BLaER1 (cell line): ENCODE data around the gene CLSTN1.

ENCODE experiments used
- H3K27ac ChIP-seq: shearing (Covaris generic); formaldehyde crosslinking; 2 replicates; pipeline ENCODE4 v1.8.1; 2022
- H3K27me3 ChIP-seq: shearing (Covaris generic); formaldehyde crosslinking; 2 replicates; pipeline ENCODE4 v1.8.1; 2022
- H3K36me3 ChIP-seq: shearing (Covaris generic); formaldehyde crosslinking; 2 replicates; pipeline ENCODE4 v1.8.1; 2022
- H3K4me1 ChIP-seq: shearing (Covaris generic); formaldehyde crosslinking; 2 replicates; pipeline ENCODE4 v1.8.1; 2022
- H3K4me2 ChIP-seq: shearing (Covaris generic); formaldehyde crosslinking; 2 replicates; pipeline ENCODE4 v1.8.1; 2022
- H3K4me3 ChIP-seq: shearing (Covaris generic); formaldehyde crosslinking; 2 replicates; pipeline ENCODE4 v1.8.1; 2022
- H3K9ac ChIP-seq: shearing (Covaris generic); formaldehyde crosslinking; 2 replicates; pipeline ENCODE4 v1.8.1; 2022
- H3K9me3 ChIP-seq: shearing (Covaris generic); formaldehyde crosslinking; 2 replicates; pipeline ENCODE4 v1.8.1; 2022
- H4K20me1 ChIP-seq: shearing (Covaris generic); formaldehyde crosslinking; 2 replicates; pipeline ENCODE4 v1.8.1; 2022
- Cebpa-rat ChIP-seq: shearing (Covaris generic); IDR thresholded peaks from 2 replicates; pipeline ENCODE4 v1.8.1; 2022

The CLSTN1 gene

GRCh38 chr1:9835404-9835757, 11.6 kb upstream of the CLSTN1 start:
- Histone ChIP-seq H3K27me3 (no peaks in the 10 kb centered on the region), H3K9ac (no peak overlapping the region), H3K36me3 (no peaks in the 10 kb centered on the region), H3K9me3 (no peaks in the 10 kb centered on the region), H3K4me3 (no peak overlapping the region), H3K27ac (peak overlapping the region; percentile 51), H3K4me1 (peaks cover 35% of the 10 kb centered on the region), H3K4me2 (peak overlapping the region; percentile 77), H4K20me1 (no peaks in the 10 kb centered on the region)
- no peak for TF ChIP-seq Cebpa-rat

GRCh38 chr1:9833632-9834031, 9.9 kb upstream of the CLSTN1 start:
- no peak for TF ChIP-seq Cebpa-rat
- Histone ChIP-seq H4K20me1 (no peaks in the 10 kb centered on the region), H3K4me2 (no peak overlapping the region), H3K27ac (no peak overlapping the region), H3K36me3 (no peaks in the 10 kb centered on the region), H3K4me1 (peaks cover 35% of the 10 kb centered on the region), H3K27me3 (no peaks in the 10 kb centered on the region), H3K9me3 (no peaks in the 10 kb centered on the region), H3K9ac (no peak overlapping the region), H3K4me3 (no peak overlapping the region)

- H3K27ac ChIP-seq, result no peak overlapping the region
- no peak overlapping the region for H3K9ac ChIP-seq
- H4K20me1 ChIP-seq, result peaks cover 5% of the 10 kb centered on the region
- H3K4me1 ChIP-seq, result peaks cover 17% of the 10 kb centered on the region
- no peak overlapping the region for H3K4me2 ChIP-seq
- no peaks in the 10 kb centered on the region for H3K27me3 ChIP-seq
- no peaks in the 10 kb centered on the region for H3K36me3 ChIP-seq
- no peak overlapping the region for H3K4me3 ChIP-seq
- H3K9me3 ChIP-seq, result no peaks in the 10 kb centered on the region
- no peak for TF ChIP-seq Cebpa-rat
Measured at GRCh38 chr1:9827558-9828185, 3.9 kb upstream of the CLSTN1 start.

- Histone ChIP-seq H3K4me2 (no peak overlapping the region), H4K20me1 (peaks cover 16% of the 10 kb centered on the region), H3K27ac (no peak overlapping the region), H3K4me1 (peaks cover 26% of the 10 kb centered on the region), H3K9ac (no peak overlapping the region), H3K9me3 (no peaks in the 10 kb centered on the region), H3K36me3 (no peaks in the 10 kb centered on the region), H3K4me3 (no peak overlapping the region), H3K27me3 (no peaks in the 10 kb centered on the region)
- no peak for TF ChIP-seq Cebpa-rat
Measured at GRCh38 chr1:9826616-9827015, 2.9 kb upstream of the CLSTN1 start.

GRCh38 chr1:9826087-9826486, 2.3 kb upstream of the CLSTN1 start:
- Histone ChIP-seq H3K4me1 (peaks cover 31% of the 10 kb centered on the region), H3K4me2 (no peak overlapping the region), H3K9me3 (no peaks in the 10 kb centered on the region), H4K20me1 (peaks cover 21% of the 10 kb centered on the region), H3K36me3 (no peaks in the 10 kb centered on the region), H3K27me3 (no peaks in the 10 kb centered on the region), H3K9ac (no peak overlapping the region), H3K27ac (no peak overlapping the region), H3K4me3 (no peak overlapping the region)
- TF ChIP-seq Cebpa-rat, result no peak

- Histone ChIP-seq H3K4me2 (peak overlapping the region; percentile 85), H3K4me3 (no peak overlapping the region), H3K9me3 (no peaks in the 10 kb centered on the region), H3K4me1 (peaks cover 38% of the 10 kb centered on the region), H3K27ac (no peak overlapping the region), H3K27me3 (no peaks in the 10 kb centered on the region), H3K36me3 (no peaks in the 10 kb centered on the region), H3K9ac (no peak overlapping the region; the same call in 1 of the 2 replicates), H4K20me1 (peaks cover 28% of the 10 kb centered on the region)
- no peak for TF ChIP-seq Cebpa-rat
Measured at GRCh38 chr1:9825093-9826074, 1.6 kb upstream of the CLSTN1 start.

GRCh38 chr1:9824702-9825089, 931 bp upstream of the CLSTN1 start:
- H3K4me2 ChIP-seq, result peak overlapping the region; percentile 85
- peak overlapping the region; percentile 99 for H3K4me3 ChIP-seq
- H3K4me1 ChIP-seq, result peaks cover 43% of the 10 kb centered on the region
- no peaks in the 10 kb centered on the region for H3K9me3 ChIP-seq
- no peaks in the 10 kb centered on the region for H3K27me3 ChIP-seq
- no peak overlapping the region for H3K9ac ChIP-seq
- H3K36me3 ChIP-seq, result 0 out of 2 replicates have a peak, but pooled peaks cover 6% of the 10 kb centered on the region
- no peak for TF ChIP-seq Cebpa-rat
- H4K20me1 ChIP-seq, result peaks cover 35% of the 10 kb centered on the region
- no peak overlapping the region for H3K27ac ChIP-seq

GRCh38 chr1:9823693-9823942, 147 bp downstream of the CLSTN1 start:
- Histone ChIP-seq H4K20me1 (peaks cover 40% of the 10 kb centered on the region), H3K4me2 (peak overlapping the region; percentile 91), H3K4me1 (peaks cover 43% of the 10 kb centered on the region), H3K27me3 (no peaks in the 10 kb centered on the region), H3K4me3 (peak overlapping the region; percentile 99), H3K9me3 (no peaks in the 10 kb centered on the region), H3K27ac (peak overlapping the region; percentile 93), H3K9ac (peak overlapping the region; percentile 93), H3K36me3 (0 out of 2 replicates have a peak, but pooled peaks cover 6% of the 10 kb centered on the region)
- TF ChIP-seq Cebpa-rat, result no peak

GRCh38 chr1:9822897-9823692, 670 bp downstream of the CLSTN1 start:
- peaks cover 4% of the 10 kb centered on the region for H3K9me3 ChIP-seq
- peak overlapping the region; percentile 93 for H3K9ac ChIP-seq
- peaks cover 40% of the 10 kb centered on the region for H4K20me1 ChIP-seq
- no peak for TF ChIP-seq Cebpa-rat
- H3K4me2 ChIP-seq, result peak overlapping the region; percentile 91
- no peaks in the 10 kb centered on the region for H3K27me3 ChIP-seq
- peak overlapping the region; percentile 99 for H3K4me3 ChIP-seq
- peak overlapping the region; percentile 93 for H3K27ac ChIP-seq
- H3K36me3 ChIP-seq, result peaks cover 9% of the 10 kb centered on the region
- peaks cover 43% of the 10 kb centered on the region for H3K4me1 ChIP-seq

- Histone ChIP-seq H3K4me1 (peaks cover 43% of the 10 kb centered on the region), H3K27ac (peak overlapping the region; percentile 93; the same call in 1 of the 2 replicates)
- no peak for TF ChIP-seq Cebpa-rat
Measured at GRCh38 chr1:9822490-9822889, 1.3 kb downstream of the CLSTN1 start.

More at GRCh38 chr1:9822490-9822889, 1.3 kb downstream of the CLSTN1 start:
- Histone ChIP-seq H4K20me1 (peaks cover 40% of the 10 kb centered on the region), H3K27me3 (no peaks in the 10 kb centered on the region), H3K4me2 (peak overlapping the region; percentile 91), H3K4me3 (peak overlapping the region; percentile 99), H3K9ac (peak overlapping the region; percentile 93), H3K36me3 (peaks cover 15% of the 10 kb centered on the region), H3K9me3 (peaks cover 10% of the 10 kb centered on the region)
